Measurements from ENCODE around the gene TIE1.

Gene TIE1

DNA sequence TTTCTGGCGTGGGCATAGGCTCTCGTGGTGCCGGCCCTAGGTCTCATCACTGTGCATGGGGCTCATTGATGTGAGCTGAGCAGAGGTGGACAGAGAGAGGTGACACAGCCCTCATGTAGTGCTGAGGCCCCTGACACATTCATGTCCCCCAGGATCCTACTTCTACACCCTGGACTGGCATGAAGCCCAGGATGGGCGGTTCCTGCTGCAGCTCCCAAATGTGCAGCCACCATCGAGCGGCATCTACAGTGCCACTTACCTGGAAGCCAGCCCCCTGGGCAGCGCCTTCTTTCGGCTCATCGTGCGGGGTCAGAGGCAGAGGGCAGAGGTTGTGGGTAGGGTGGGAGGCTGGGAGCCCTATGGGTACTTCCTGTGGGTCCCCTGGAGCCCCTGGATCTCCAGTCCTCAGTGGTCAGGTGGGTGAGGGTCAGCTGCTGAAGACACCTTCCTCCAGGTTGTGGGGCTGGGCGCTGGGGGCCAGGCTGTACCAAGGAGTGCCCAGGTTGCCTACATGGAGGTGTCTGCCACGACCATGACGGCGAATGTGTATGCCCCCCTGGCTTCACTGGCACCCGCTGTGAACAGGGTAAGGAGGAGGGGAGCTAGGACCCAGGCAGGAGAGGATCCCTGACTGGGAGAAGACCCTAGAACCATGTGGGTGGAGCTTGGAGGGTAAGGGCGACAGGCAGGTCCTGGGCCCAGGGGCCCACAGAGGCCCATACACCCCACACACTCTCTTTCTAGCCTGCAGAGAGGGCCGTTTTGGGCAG, 6.1 kb downstream of the TIE1 start:
- H3K4me3 ChIP-seq (ENCODE audit: low read length in 2 of 2): no peak overlapping the region
- no peaks in the 10 kb centered on the region for H3K4me1 ChIP-seq (ENCODE audit: control insufficient read depth, insufficient read depth, low read length)
- H3K9ac ChIP-seq (ENCODE audit: low read length in 2 of 2): no peak overlapping the region
- H3K36me3 ChIP-seq (ENCODE audit: control insufficient read depth in 2 of 2, insufficient read depth in 2 of 2, low read length in 2 of 2): no peaks in the 10 kb centered on the region
- no peaks in the 10 kb centered on the region for H3K27me3 ChIP-seq (ENCODE audit: control insufficient read depth in 1 of 2, insufficient read depth in 2 of 2, low read length in 2 of 2)
- no peak overlapping the region for H3K27ac ChIP-seq (ENCODE audit: low read length)
- no peaks in the 10 kb centered on the region for H3K9me3 ChIP-seq (ENCODE audit: control insufficient read depth in 2 of 2, low read length in 2 of 2)

- Histone ChIP-seq H3K9me3 (ENCODE audit: control insufficient read depth in 2 of 2, low read length in 2 of 2) (no peaks in the 10 kb centered on the region), H3K9ac (ENCODE audit: low read length in 2 of 2) (no peak overlapping the region), H3K4me1 (ENCODE audit: control insufficient read depth, insufficient read depth, low read length) (no peaks in the 10 kb centered on the region), H3K27ac (ENCODE audit: low read length) (no peak overlapping the region), H3K36me3 (ENCODE audit: control insufficient read depth in 2 of 2, insufficient read depth in 2 of 2, low read length in 2 of 2) (no peaks in the 10 kb centered on the region), H3K27me3 (ENCODE audit: control insufficient read depth in 1 of 2, insufficient read depth in 2 of 2, low read length in 2 of 2) (no peaks in the 10 kb centered on the region), H3K4me3 (ENCODE audit: low read length in 2 of 2) (no peak overlapping the region)
These were observed 6.8 kb downstream of the TIE1 start for GRCh38 chr1:43307458-43308158.

GRCh38 chr1:43308635-43309404, 8.0 kb downstream of the TIE1 start:
- H3K27me3 ChIP-seq (ENCODE audit: control insufficient read depth in 1 of 2, insufficient read depth in 2 of 2, low read length in 2 of 2): no peaks in the 10 kb centered on the region
- H3K9ac ChIP-seq (ENCODE audit: low read length in 2 of 2): no peak overlapping the region
- no peaks in the 10 kb centered on the region for H3K36me3 ChIP-seq (ENCODE audit: control insufficient read depth in 2 of 2, insufficient read depth in 2 of 2, low read length in 2 of 2)
- no peaks in the 10 kb centered on the region for H3K4me1 ChIP-seq (ENCODE audit: control insufficient read depth, insufficient read depth, low read length)
- no peak overlapping the region for H3K27ac ChIP-seq (ENCODE audit: low read length)
- no peaks in the 10 kb centered on the region for H3K9me3 ChIP-seq (ENCODE audit: control insufficient read depth in 2 of 2, low read length in 2 of 2)
- H3K4me3 ChIP-seq (ENCODE audit: low read length in 2 of 2): no peak overlapping the region

DNA sequence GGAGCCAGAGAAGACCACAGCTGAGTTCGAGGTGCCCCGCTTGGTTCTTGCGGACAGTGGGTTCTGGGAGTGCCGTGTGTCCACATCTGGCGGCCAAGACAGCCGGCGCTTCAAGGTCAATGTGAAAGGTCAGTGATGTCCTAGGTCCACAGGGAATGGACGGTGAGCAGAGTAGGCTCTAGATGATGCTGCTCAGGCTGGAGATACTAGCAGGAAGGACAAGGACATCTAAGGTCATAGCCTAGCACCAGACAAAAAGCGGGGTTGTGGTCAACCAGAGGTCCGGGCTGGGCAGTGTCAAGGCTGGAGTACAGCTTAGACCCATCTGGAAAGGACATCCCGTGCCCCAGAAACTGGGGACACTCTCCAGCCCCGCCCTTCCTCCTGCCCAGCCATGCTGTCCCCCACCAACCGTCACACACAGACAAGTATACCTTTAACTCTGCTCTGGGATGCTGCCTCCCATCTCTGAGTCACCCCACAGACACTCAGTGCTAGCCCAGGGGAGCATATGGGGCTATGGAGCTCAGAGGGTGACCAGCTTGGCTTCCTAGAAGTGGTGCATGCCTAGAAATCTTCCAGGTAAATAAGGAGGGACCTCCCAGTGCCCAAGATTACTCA, 8.7 kb downstream of the TIE1 start:
- no peak overlapping the region for H3K4me3 ChIP-seq (ENCODE audit: low read length in 2 of 2)
- no peaks in the 10 kb centered on the region for H3K27me3 ChIP-seq (ENCODE audit: control insufficient read depth in 1 of 2, insufficient read depth in 2 of 2, low read length in 2 of 2)
- no peaks in the 10 kb centered on the region for H3K4me1 ChIP-seq (ENCODE audit: control insufficient read depth, insufficient read depth, low read length)
- no peak overlapping the region for H3K9ac ChIP-seq (ENCODE audit: low read length in 2 of 2)
- H3K36me3 ChIP-seq (ENCODE audit: control insufficient read depth in 2 of 2, insufficient read depth in 2 of 2, low read length in 2 of 2): no peaks in the 10 kb centered on the region
- H3K9me3 ChIP-seq (ENCODE audit: control insufficient read depth in 2 of 2, low read length in 2 of 2): no peaks in the 10 kb centered on the region
- H3K27ac ChIP-seq (ENCODE audit: low read length): no peak overlapping the region

DNA sequence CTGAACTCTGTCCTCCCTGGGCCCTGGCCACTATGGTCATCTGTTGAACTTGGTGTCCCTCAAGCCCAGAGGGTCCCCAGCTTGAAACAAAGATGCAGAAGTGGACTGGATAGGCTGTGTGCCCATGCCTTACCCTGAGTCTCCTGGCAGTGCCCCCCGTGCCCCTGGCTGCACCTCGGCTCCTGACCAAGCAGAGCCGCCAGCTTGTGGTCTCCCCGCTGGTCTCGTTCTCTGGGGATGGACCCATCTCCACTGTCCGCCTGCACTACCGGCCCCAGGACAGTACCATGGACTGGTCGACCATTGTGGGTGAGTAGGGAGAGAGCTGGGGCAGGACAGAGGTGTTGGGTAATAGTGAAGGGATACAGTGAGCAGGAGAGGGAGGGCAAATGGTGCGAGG, 10.7 kb downstream of the TIE1 start:
- no peak overlapping the region for H3K4me3 ChIP-seq (ENCODE audit: low read length in 2 of 2)
- H3K36me3 ChIP-seq (ENCODE audit: control insufficient read depth in 2 of 2, insufficient read depth in 2 of 2, low read length in 2 of 2): no peaks in the 10 kb centered on the region
- no peaks in the 10 kb centered on the region for H3K27me3 ChIP-seq (ENCODE audit: control insufficient read depth in 1 of 2, insufficient read depth in 2 of 2, low read length in 2 of 2)

DNA sequence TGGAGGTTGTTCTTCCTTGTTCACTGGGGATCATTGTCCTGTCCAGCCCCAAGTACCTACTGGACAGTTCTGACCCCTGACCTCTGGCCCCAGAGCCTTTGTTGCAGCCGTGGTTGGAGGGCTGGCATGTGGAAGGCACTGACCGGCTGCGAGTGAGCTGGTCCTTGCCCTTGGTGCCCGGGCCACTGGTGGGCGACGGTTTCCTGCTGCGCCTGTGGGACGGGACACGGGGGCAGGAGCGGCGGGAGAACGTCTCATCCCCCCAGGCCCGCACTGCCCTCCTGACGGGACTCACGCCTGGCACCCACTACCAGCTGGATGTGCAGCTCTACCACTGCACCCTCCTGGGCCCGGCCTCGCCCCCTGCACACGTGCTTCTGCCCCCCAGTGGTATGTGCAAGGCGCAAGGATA, 11.4 kb downstream of the TIE1 start:
- Histone ChIP-seq H3K27ac (ENCODE audit: low read length) (no peak overlapping the region), H3K4me1 (ENCODE audit: control insufficient read depth, insufficient read depth, low read length) (no peaks in the 10 kb centered on the region), H3K27me3 (ENCODE audit: control insufficient read depth in 1 of 2, insufficient read depth in 2 of 2, low read length in 2 of 2) (no peaks in the 10 kb centered on the region), H3K4me3 (ENCODE audit: low read length in 2 of 2) (no peak overlapping the region), H3K9ac (ENCODE audit: low read length in 2 of 2) (no peak overlapping the region), H3K9me3 (ENCODE audit: control insufficient read depth in 2 of 2, low read length in 2 of 2) (no peaks in the 10 kb centered on the region), H3K36me3 (ENCODE audit: control insufficient read depth in 2 of 2, insufficient read depth in 2 of 2, low read length in 2 of 2) (no peaks in the 10 kb centered on the region)

More for the DNA sequence above, 10.7 kb downstream of the TIE1 start:
- H3K9me3 ChIP-seq (ENCODE audit: control insufficient read depth in 2 of 2, low read length in 2 of 2): no peaks in the 10 kb centered on the region
- no peak overlapping the region for H3K27ac ChIP-seq (ENCODE audit: low read length)
- H3K4me1 ChIP-seq (ENCODE audit: control insufficient read depth, insufficient read depth, low read length): no peaks in the 10 kb centered on the region
- H3K9ac ChIP-seq (ENCODE audit: low read length in 2 of 2): no peak overlapping the region

DNA sequence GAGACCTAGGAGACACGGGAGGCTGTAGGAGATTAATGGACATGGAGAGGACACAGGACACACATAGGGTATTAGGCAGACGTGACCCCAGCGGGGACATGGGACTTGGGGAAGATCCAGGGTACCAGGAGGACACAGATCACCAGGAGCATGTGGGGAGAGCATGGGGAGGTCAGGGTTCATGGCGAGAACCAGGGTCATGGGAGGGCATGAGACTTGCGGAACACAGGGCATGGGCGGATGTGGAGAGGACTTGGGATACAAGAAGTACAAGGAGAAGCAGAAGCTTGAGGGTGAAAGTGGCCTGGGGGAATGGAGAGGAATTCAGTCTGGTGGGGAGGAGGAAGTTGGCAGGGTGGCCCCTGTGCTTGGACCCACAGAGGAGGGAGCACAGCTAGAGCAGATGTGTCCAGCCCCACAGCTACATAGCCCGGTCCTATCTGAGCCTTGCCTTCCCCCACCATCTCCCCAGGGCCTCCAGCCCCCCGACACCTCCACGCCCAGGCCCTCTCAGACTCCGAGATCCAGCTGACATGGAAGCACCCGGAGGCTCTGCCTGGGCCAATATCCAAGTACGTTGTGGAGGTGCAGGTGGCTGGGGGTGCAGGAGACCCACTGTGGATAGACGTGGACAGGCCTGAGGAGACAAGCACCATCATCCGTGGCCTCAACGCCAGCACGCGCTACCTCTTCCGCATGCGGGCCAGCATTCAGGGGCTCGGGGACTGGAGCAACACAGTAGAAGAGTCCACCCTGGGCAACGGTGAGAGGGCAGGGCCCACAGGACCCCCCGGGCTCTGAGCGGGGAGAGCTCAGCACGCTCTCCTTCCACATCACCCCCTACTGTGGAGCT, 12.1 kb downstream of the TIE1 start:
- H3K4me1 ChIP-seq (ENCODE audit: control insufficient read depth, insufficient read depth, low read length): no peaks in the 10 kb centered on the region
- no peak overlapping the region for H3K4me3 ChIP-seq (ENCODE audit: low read length in 2 of 2)
- H3K27me3 ChIP-seq (ENCODE audit: control insufficient read depth in 1 of 2, insufficient read depth in 2 of 2, low read length in 2 of 2): no peaks in the 10 kb centered on the region
- H3K9me3 ChIP-seq (ENCODE audit: control insufficient read depth in 2 of 2, low read length in 2 of 2): no peaks in the 10 kb centered on the region
- H3K9ac ChIP-seq (ENCODE audit: low read length in 2 of 2): no peak overlapping the region
- H3K36me3 ChIP-seq (ENCODE audit: control insufficient read depth in 2 of 2, insufficient read depth in 2 of 2, low read length in 2 of 2): no peaks in the 10 kb centered on the region
- H3K27ac ChIP-seq (ENCODE audit: low read length): no peak overlapping the region

GRCh38 chr1:43313771-43314170, 13.0 kb downstream of the TIE1 start:
- Histone ChIP-seq H3K4me1 (ENCODE audit: control insufficient read depth, insufficient read depth, low read length) (no peaks in the 10 kb centered on the region), H3K9me3 (ENCODE audit: control insufficient read depth in 2 of 2, low read length in 2 of 2) (no peaks in the 10 kb centered on the region), H3K9ac (ENCODE audit: low read length in 2 of 2) (no peak overlapping the region), H3K27me3 (ENCODE audit: control insufficient read depth in 1 of 2, insufficient read depth in 2 of 2, low read length in 2 of 2) (no peaks in the 10 kb centered on the region), H3K36me3 (ENCODE audit: control insufficient read depth in 2 of 2, insufficient read depth in 2 of 2, low read length in 2 of 2) (no peaks in the 10 kb centered on the region), H3K27ac (ENCODE audit: low read length) (no peak overlapping the region), H3K4me3 (ENCODE audit: low read length in 2 of 2) (no peak overlapping the region)

DNA sequence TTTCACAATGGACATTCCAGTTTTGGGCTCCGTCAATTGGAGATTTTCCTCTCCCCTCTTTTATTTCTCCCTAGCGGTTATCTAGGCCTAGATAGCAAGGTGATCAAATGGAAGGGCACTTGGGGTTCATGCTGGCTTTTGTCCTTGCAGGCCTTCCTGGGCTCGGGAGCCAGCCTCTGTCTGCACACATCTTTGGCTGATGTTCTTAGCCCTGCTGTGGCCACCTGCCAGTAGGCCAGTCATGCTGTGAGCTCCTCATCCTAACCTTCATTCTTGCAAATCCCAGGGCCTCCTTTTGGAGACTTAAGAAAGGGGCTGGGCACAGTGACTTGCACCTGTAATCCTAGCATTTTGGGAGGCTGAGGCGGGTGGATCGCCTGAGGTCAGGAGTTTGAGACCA, 13.5 kb downstream of the TIE1 start:
- H3K27ac ChIP-seq (ENCODE audit: low read length): no peak overlapping the region
- H3K4me1 ChIP-seq (ENCODE audit: control insufficient read depth, insufficient read depth, low read length): no peaks in the 10 kb centered on the region
- H3K9ac ChIP-seq (ENCODE audit: low read length in 2 of 2): no peak overlapping the region
- no peak overlapping the region for H3K4me3 ChIP-seq (ENCODE audit: low read length in 2 of 2)
- no peaks in the 10 kb centered on the region for H3K27me3 ChIP-seq (ENCODE audit: control insufficient read depth in 1 of 2, insufficient read depth in 2 of 2, low read length in 2 of 2)
- H3K9me3 ChIP-seq (ENCODE audit: control insufficient read depth in 2 of 2, low read length in 2 of 2): no peaks in the 10 kb centered on the region
- H3K36me3 ChIP-seq (ENCODE audit: control insufficient read depth in 2 of 2, insufficient read depth in 2 of 2, low read length in 2 of 2): no peaks in the 10 kb centered on the region

DNA sequence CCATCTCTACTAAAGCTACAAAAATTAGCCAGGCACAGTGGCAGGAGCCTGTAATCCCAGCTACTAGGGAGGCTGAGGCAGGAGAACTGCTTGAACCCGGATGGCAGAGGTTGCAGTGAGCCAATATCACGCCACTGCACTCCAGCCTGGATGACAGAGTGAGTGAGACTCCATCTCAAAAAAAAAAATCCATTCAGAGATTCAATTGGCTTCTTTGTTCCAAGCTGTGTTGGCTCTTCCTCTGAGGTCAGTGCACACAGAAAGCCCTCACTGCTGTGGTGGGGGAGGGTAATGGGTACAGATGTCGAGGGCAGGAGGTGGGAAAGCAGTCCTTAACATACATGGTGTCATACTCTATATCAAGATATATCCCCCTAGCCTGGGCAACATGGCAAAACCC, 14.7 kb downstream of the TIE1 start:
- H3K4me1 ChIP-seq (ENCODE audit: control insufficient read depth, insufficient read depth, low read length): no peaks in the 10 kb centered on the region
- H3K27ac ChIP-seq (ENCODE audit: low read length): no peak overlapping the region
- H3K4me3 ChIP-seq (ENCODE audit: low read length in 2 of 2): no peak overlapping the region
- no peaks in the 10 kb centered on the region for H3K27me3 ChIP-seq (ENCODE audit: control insufficient read depth in 1 of 2, insufficient read depth in 2 of 2, low read length in 2 of 2)
- no peak overlapping the region for H3K9ac ChIP-seq (ENCODE audit: low read length in 2 of 2)
- no peaks in the 10 kb centered on the region for H3K36me3 ChIP-seq (ENCODE audit: control insufficient read depth in 2 of 2, insufficient read depth in 2 of 2, low read length in 2 of 2)
- no peaks in the 10 kb centered on the region for H3K9me3 ChIP-seq (ENCODE audit: control insufficient read depth in 2 of 2, low read length in 2 of 2)
